H1 (cell line): ENCODE data around the gene SBNO2. TPM values are rescaled to one million over a fixed set of nuclear protein-coding genes. Genes with fewer than 3 reads are reported as not detected.
A peak's percentile ranks its signal among the peaks of the same experiment; 100 is the strongest.

Source experiments
- CTCF ChIA-PET: fragments of 300-600 bp; sonication (Branson Sonifier 250); formaldehyde crosslinking; loops from one replicate; lab custom pipeline; 2021; ENCODE audit not compliant: partially characterized antibody; lab: Charles Lee
- POLR2A ChIA-PET: fragments of 300-600 bp; sonication (Branson Sonifier 250); formaldehyde crosslinking; loops from one replicate; lab custom pipeline; 2021; ENCODE audit warnings: inconsistent platforms; ENCODE audit not compliant: partially characterized antibody; lab: Charles Lee
- DNase-seq, 2 experiments: peaks; one replicate each; pipeline versions ENCODE4 v3.0.0 to v3.0.0-alpha.2; 2010 to 2022; ENCODE audit warnings: low spot score in 2 of 2, low read depth in 1 of 2, mixed read lengths in 1 of 2
- FAIRE-seq: peaks from 2 replicates; lab custom pipeline; 2011; peaks lifted over from hg19 to GRCh38; lab: Jason Lieb, UNC
- H2AFZ ChIP-seq: 2 replicates; pipeline ENCODE4 v1.8.1; 2012; ENCODE audit warnings: low read length, inconsistent platforms
- H2AK5ac ChIP-seq: 2 replicates; pipeline ENCODE4 v1.6.1; 2013; ENCODE audit warnings: low read depth, low read length
- H2BK120ac ChIP-seq: replicated peaks from 2 replicates; pipeline ENCODE3; 2013; ENCODE audit warnings: low read depth, low read length, inconsistent platforms
- H2BK12ac ChIP-seq: 2 replicates; pipeline ENCODE4 v1.6.1; 2013; ENCODE audit warnings: low read depth, low read length
- H2BK15ac ChIP-seq: 2 replicates; pipeline ENCODE4 v1.6.1; 2013; ENCODE audit warnings: low read length
- H2BK20ac ChIP-seq: 2 replicates; pipeline ENCODE4 v1.6.1; 2013; ENCODE audit warnings: low read length
- H2BK5ac ChIP-seq: 2 replicates; pipeline ENCODE4 v1.6.1; 2013; ENCODE audit warnings: low read depth, low read length
- H3K14ac ChIP-seq: 2 replicates; pipeline ENCODE4 v1.6.1; 2013; ENCODE audit warnings: inconsistent platforms; ENCODE audit not compliant: insufficient read length
- H3K18ac ChIP-seq: 2 replicates; pipeline ENCODE4 v1.6.1; 2013; ENCODE audit warnings: low read length; ENCODE audit errors: extremely low read depth
- H3K23ac ChIP-seq: 2 replicates; pipeline ENCODE4 v1.6.1; 2013; ENCODE audit warnings: inconsistent platforms; ENCODE audit not compliant: insufficient read length
- H3K23me2 ChIP-seq: 2 replicates; pipeline ENCODE4 v1.6.1; 2013; ENCODE audit warnings: low read depth, low read length
- H3K27ac ChIP-seq: 2 replicates; pipeline ENCODE4 v1.6.1; 2011; ENCODE audit warnings: low read depth, low read length, inconsistent platforms
- H3K27me3 ChIP-seq, 4 experiments: replicated peaks in 1 of 4; 1 replicate in 1 of 4; 2 replicates in 3 of 4; pipeline versions ENCODE4 v1.6.1 to v1.8.1; 2011 to 2013; ENCODE audit warnings: low read length in 3 of 4, mild to moderate bottlenecking in 3 of 4, inconsistent platforms in 2 of 4, mixed read lengths in 2 of 4, moderate library complexity in 1 of 4; ENCODE audit not compliant: control insufficient read depth in 3 of 4, insufficient read depth in 3 of 4; ENCODE audit errors: extremely low read depth in 1 of 4
- H3K36me3 ChIP-seq, 4 experiments: 2 replicates each; pipeline versions ENCODE4 v1.6.1 to v1.8.1; 2011 to 2013; ENCODE audit warnings: mild to moderate bottlenecking in 4 of 4, low read length in 3 of 4, moderate library complexity in 2 of 4, control low read depth in 1 of 4, inconsistent platforms in 1 of 4; ENCODE audit not compliant: insufficient read depth in 4 of 4, control insufficient read depth in 2 of 4
- H3K4ac ChIP-seq: replicated peaks from 2 replicates; pipeline ENCODE3; 2013; ENCODE audit warnings: low read length, low read depth, mixed read lengths, inconsistent platforms; ENCODE audit not compliant: insufficient read length
- H3K4me1 ChIP-seq, 4 experiments: replicated peaks in 1 of 4; 1 replicate in 1 of 4; 2 replicates in 3 of 4; pipeline versions ENCODE4 v1.6.1 to v1.8.1; 2011 to 2013; ENCODE audit warnings: low read length in 3 of 4, inconsistent platforms in 2 of 4, mixed read lengths in 1 of 4; ENCODE audit not compliant: insufficient read depth in 4 of 4, control insufficient read depth in 3 of 4
- H3K4me2 ChIP-seq, 2 experiments: 2 replicates each; pipeline versions ENCODE4 v1.6.1 to v1.8.1; 2011 to 2013; ENCODE audit warnings: low read depth in 2 of 2, low read length in 2 of 2, control low read depth in 1 of 2, inconsistent platforms in 1 of 2, mild to moderate bottlenecking in 1 of 2; ENCODE audit not compliant: insufficient read depth in 1 of 2
- H3K4me3 ChIP-seq, 4 experiments: fragments of 200-600, 300-600 bp in 1 of 4; sonication (generic), shearing (Covaris generic), sonication (Bioruptor Twin) in 1 of 4; 2 replicates each; pipeline versions ENCODE4 v1.5.1 to v1.8.1; 2011 to 2016; ENCODE audit warnings: low read length in 4 of 4, low read depth in 3 of 4, control low read depth in 2 of 4, inconsistent platforms in 2 of 4, mild to moderate bottlenecking in 2 of 4, mixed read lengths in 1 of 4, moderate library complexity in 1 of 4; ENCODE audit not compliant: insufficient read depth in 2 of 4; ENCODE audit errors: extremely low read depth in 1 of 4
- H3K56ac ChIP-seq: replicated peaks from 2 replicates; pipeline ENCODE3; 2013; ENCODE audit warnings: low read depth, mild to moderate bottlenecking, mixed read lengths, low read length, inconsistent platforms; ENCODE audit not compliant: insufficient read length
- H3K79me1 ChIP-seq: 2 replicates; pipeline ENCODE4 v1.6.1; 2013; ENCODE audit warnings: low read depth, low read length, control low read depth
- H3K79me2 ChIP-seq, 2 experiments: 2 replicates each; pipeline versions ENCODE4 v1.6.1 to v1.8.1; 2012 to 2013; ENCODE audit warnings: low read length in 2 of 2, mild to moderate bottlenecking in 2 of 2, inconsistent platforms in 1 of 2; ENCODE audit not compliant: insufficient read depth in 2 of 2, control insufficient read depth in 1 of 2
- H3K9ac ChIP-seq, 4 experiments: replicated peaks in 1 of 4; 1 replicate in 1 of 4; 2 replicates in 3 of 4; pipeline versions ENCODE4 v1.6.1 to v1.8.1; 2011 to 2013; ENCODE audit warnings: low read depth in 3 of 4, low read length in 3 of 4, control low read depth in 2 of 4, mild to moderate bottlenecking in 2 of 4, moderate library complexity in 2 of 4, inconsistent platforms in 1 of 4; ENCODE audit errors: extremely low read depth in 1 of 4
- H3K9me3 ChIP-seq, 2 experiments: 2 replicates each; pipeline versions ENCODE4 v1.6.1 to v1.8.1; 2012 to 2013; ENCODE audit warnings: mild to moderate bottlenecking in 2 of 2, moderate library complexity in 2 of 2, control low read depth in 1 of 2, inconsistent platforms in 1 of 2, low read depth in 1 of 2, low read length in 1 of 2, mixed read lengths in 1 of 2; ENCODE audit not compliant: insufficient read depth in 2 of 2
- H4K20me1 ChIP-seq, 2 experiments: replicated peaks in 1 of 2; 2 replicates each; pipeline versions ENCODE3 to v1.8.1; 2011 to 2013; ENCODE audit warnings: inconsistent platforms in 2 of 2, low read length in 2 of 2, mild to moderate bottlenecking in 1 of 2; ENCODE audit not compliant: insufficient read depth in 2 of 2, control insufficient read depth in 1 of 2
- H4K5ac ChIP-seq: 2 replicates; pipeline ENCODE4 v1.6.1; 2013; ENCODE audit warnings: low read length, low read depth, mixed read lengths, inconsistent platforms; ENCODE audit not compliant: insufficient read length
- H4K8ac ChIP-seq: 2 replicates; pipeline ENCODE4 v1.8.0; 2013; ENCODE audit warnings: mild to moderate bottlenecking, moderate library complexity, low read length, inconsistent platforms; ENCODE audit not compliant: insufficient read depth; ENCODE audit errors: extremely low read depth
- H4K91ac ChIP-seq: replicated peaks from 2 replicates; pipeline ENCODE3; 2013; ENCODE audit warnings: low read length, mixed read lengths, inconsistent platforms; ENCODE audit not compliant: insufficient read length
- SP1 ChIP-seq: IDR thresholded peaks from 2 replicates; pipeline ENCODE4 v1.6.1; 2011; ENCODE audit warnings: low read depth, low read length
- TEAD4 ChIP-seq: IDR thresholded peaks from 2 replicates; pipeline ENCODE4 v1.6.1; 2012; ENCODE audit warnings: low read depth, low read length, inconsistent platforms, mixed read lengths
- WGBS, 2 experiments: shearing (Covaris generic) in 1 of 2; methylation state at CpG; one replicate each; pipeline versions ENCODE4 v1.1.6 to v1.1.7; 2013 to 2015; ENCODE audit warnings: low lambda C conversion rate in 2 of 2, mixed read lengths in 2 of 2, inconsistent platforms in 1 of 2, low coverage in 1 of 2, missing lambda C conversion rate in 1 of 2; ENCODE audit not compliant: insufficient replicate concordance in 2 of 2, insufficient coverage in 1 of 2, insufficient read length in 1 of 2; ENCODE audit errors: extremely low coverage in 1 of 2, missing lambda C conversion rate in 1 of 2; 5-methylcytosine and 5-hydroxymethylcytosine counted together
- polyA plus RNA-seq, 7 experiments: library from polyadenylated mRNA; depleted of rRNA in 3 of 7; stranded (reverse) in 5 of 7; unstranded in 2 of 7; fragments of >200 nt in 5 of 7; fragments of 200-250 nt in 2 of 7; gene quantifications; 1 replicate in 5 of 7; 2 replicates in 1 of 7; 4 replicates in 1 of 7; pipeline versions ENCODE4 v1.2.1 to v1.2.3, GENCODE V29; 2011 to 2013; ENCODE audit warnings: missing spikeins in 2 of 7, mixed read lengths in 2 of 7
- total RNA-seq: library from RNA; stranded (reverse); fragmentation: NEBNext Ultra II Directional; extraction: Animal tissue kit (Norgen Biotek cat#: 25700); gene quantifications from 2 replicates; pipeline ENCODE4 v1.2.1, GENCODE V29; 2021

The SBNO2 gene
- total and polyA plus RNA-seq, 2 of the 8 experiments (the other 6 are each of a cell fraction or from before 2014, with no cell fraction given) = 12.2 to 31.4 TPM

DNA sequence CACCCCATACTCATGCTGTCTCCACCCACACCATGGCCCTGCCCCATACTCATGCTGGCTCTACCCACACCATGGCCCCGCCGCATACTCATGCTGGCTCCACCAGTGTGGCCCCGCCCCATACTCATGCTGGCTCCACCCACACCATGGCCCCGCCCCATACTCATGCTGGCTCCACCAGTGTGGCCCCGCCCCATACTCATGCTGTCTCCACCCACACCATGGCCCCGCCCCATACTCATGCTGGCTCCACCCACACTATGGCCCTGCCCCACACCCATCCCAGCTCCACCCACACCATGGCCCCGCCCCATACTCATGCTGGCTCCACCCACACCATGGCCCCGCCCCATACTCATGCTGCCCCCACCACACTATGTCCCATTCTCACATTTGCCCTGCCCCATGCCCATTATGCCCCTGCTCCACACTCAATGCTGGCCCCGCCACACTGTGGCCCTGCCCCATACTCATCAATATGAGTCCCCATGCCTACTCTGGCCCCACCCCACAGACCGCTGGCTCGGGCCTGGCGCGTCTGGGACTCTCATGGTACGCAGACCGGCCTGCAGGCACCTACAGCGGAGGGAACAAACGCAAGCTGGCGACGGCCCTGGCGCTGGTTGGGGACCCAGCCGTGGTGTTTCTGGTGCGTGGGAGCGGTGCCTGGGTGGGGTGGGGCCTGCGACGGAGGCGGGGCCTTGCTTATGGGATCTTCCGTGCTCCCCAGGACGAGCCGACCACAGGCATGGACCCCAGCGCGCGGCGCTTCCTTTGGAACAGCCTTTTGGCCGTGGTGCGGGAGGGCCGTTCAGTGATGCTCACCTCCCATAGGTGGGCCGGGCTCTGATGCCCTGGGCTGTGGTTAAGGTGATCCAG lies 110.8 kb downstream of the SBNO2 start:
- no peaks in the 10 kb centered on the region for H3K79me2 ChIP-seq
- FAIRE-seq (no peak), DNase-seq (peak in 1 of 2 experiments; percentile 67)
- no peak overlapping the region for H4K8ac ChIP-seq
- 94% methylated on average over 27 of the region's 37 CpGs; no CpG with 5 or more reads in 1 of the 2 experiments for WGBS, 2 experiments
- H4K5ac ChIP-seq = no peak overlapping the region
- H3K4me2 ChIP-seq = no peak overlapping the region
- H3K23ac ChIP-seq = no peak overlapping the region
- H3K9me3 ChIP-seq = peaks cover 11 to 29% of the 10 kb centered on the region in 2 experiments
- POLR2A ChIA-PET = interaction anchor here (0.6 to 6.9 kb wide), 11 partner anchors 10 to 735 kb away, joined by 3 to 97 read pairs (median 4); partner anchors contain the start of genes CNN2 and RNU6-2
- H2BK5ac ChIP-seq = no peak overlapping the region
- H3K4me3 ChIP-seq = no peak overlapping the region
- H3K23me2 ChIP-seq = peaks cover 11% of the 10 kb centered on the region; the same call in 1 of the 2 replicates
- no peak overlapping the region for H3K9ac ChIP-seq
- H3K27ac ChIP-seq = no peak overlapping the region
- peaks cover 0 to 7% of the 10 kb centered on the region in 2 experiments for H4K20me1 ChIP-seq
- H2BK12ac ChIP-seq = no peak overlapping the region
- no peak overlapping the region for H3K4ac ChIP-seq
- no peaks in the 10 kb centered on the region for H3K79me1 ChIP-seq
- no peak overlapping the region for H2BK120ac ChIP-seq
- H3K18ac ChIP-seq = no peak overlapping the region
- H3K36me3 ChIP-seq = peaks cover 0 to 11% (median 3%) of the 10 kb centered on the region in 4 experiments; a peak in 4 of 8 replicates
- TF ChIP-seq TEAD4 (no peak), SP1 (0 out of 2 replicates have a peak, but pooled peaks have one; percentile 9)
- H2AFZ ChIP-seq = no peak overlapping the region
- no peak overlapping the region for H3K56ac ChIP-seq
- CTCF ChIA-PET = interaction anchor here (1.1 to 5.2 kb wide), 3 partner anchors 16 to 36 kb away, joined by 3 to 54 read pairs (median 4); partner anchors contain the start of gene ABCA7
- H3K4me1 ChIP-seq = peaks cover 0 to 27% (median 19%) of the 10 kb centered on the region in 4 experiments; a peak in 6 of 7 replicates
- no peak overlapping the region for H2BK15ac ChIP-seq
- no peak overlapping the region for H2BK20ac ChIP-seq
- no peak overlapping the region for H4K91ac ChIP-seq
- H3K14ac ChIP-seq = no peak overlapping the region
- H3K27me3 ChIP-seq = peaks cover 0 to 26% (median 18%) of the 10 kb centered on the region in 4 experiments; a peak in 5 of 7 replicates
- H2AK5ac ChIP-seq = no peak overlapping the region
